Mesothelial cell of epicardium (in vitro differentiated cells): ENCODE measurements around the gene PRKG1. TPM values are rescaled to one million over a fixed set of nuclear protein-coding genes. Genes with fewer than 3 reads are reported as not detected.

Source experiments
- DNase-seq, 2 experiments: peaks; one replicate each; pipeline ENCODE4 v3.0.0; 2021; ENCODE audit warnings: low spot score in 2 of 2; ENCODE audit not compliant: unreplicated experiment in 2 of 2
- H3K27ac Mint-ChIP-seq: 2 replicates; pipeline ENCODE4 v1.8.0; 2021; ENCODE audit warnings: mixed read lengths
- H3K27me3 Mint-ChIP-seq: 2 replicates; pipeline ENCODE4 v1.8.0; 2021; ENCODE audit warnings: low read depth, mixed read lengths
- H3K36me3 Mint-ChIP-seq: 2 replicates; pipeline ENCODE4 v1.8.0; 2021; ENCODE audit warnings: mixed read lengths
- H3K4me1 Mint-ChIP-seq: 2 replicates; pipeline ENCODE4 v1.8.0; 2021; ENCODE audit warnings: mixed read lengths
- H3K4me3 Mint-ChIP-seq: 2 replicates; pipeline ENCODE4 v1.8.0; 2021; ENCODE audit warnings: mild to moderate bottlenecking, moderate library complexity, mixed read lengths
- H3K9me3 Mint-ChIP-seq: 2 replicates; pipeline ENCODE4 v1.8.0; 2021; ENCODE audit warnings: mixed read lengths
- total RNA-seq: library from RNA; stranded (reverse); gene quantifications from 3 replicates; pipeline ENCODE4 v1.2.1, GENCODE V29; 2021
- TF ChIP-seq, protein P1 (sequence below): fragments of 200-600 bp; sonication (generic); IDR thresholded peaks from one replicate; pipeline ENCODE4 v1.5.0; 2021; ENCODE audit warnings: antibody characterized with exemption; ENCODE audit not compliant: unreplicated experiment

The PRKG1 gene
- total RNA-seq, 1 donor from 2014 or later, result 37.0 TPM

DNA sequence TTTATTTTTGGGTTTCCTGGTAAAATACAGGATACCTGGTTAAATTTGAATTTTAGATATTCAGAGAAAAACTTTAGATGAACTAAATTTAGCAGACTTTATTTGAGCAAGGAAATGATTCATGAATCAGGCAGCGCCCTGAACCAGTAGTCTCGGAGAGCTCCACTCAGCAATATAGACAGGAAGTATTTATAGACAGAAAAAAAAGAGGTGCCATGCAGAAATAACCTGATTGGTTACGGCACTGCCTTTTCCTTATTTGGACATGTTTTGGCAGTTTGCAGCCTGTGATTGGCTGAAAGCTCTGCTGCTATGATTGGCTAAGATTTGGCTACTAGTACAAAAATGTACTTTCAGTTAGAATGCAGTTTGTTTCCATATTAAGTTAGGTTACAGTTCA is 1041.5 kb downstream of the PRKG1 start:
- Mint-ChIP-seq H3K4me3 (no peak overlapping the region), H3K36me3 (peaks cover 1% of the 10 kb centered on the region), H3K27me3 (no peaks in the 10 kb centered on the region), H3K9me3 (peaks cover 10% of the 10 kb centered on the region), H3K27ac (peak overlapping the region; percentile 45), H3K4me1 (peaks cover 28% of the 10 kb centered on the region)
- TF ChIP-seq, protein P1, sequence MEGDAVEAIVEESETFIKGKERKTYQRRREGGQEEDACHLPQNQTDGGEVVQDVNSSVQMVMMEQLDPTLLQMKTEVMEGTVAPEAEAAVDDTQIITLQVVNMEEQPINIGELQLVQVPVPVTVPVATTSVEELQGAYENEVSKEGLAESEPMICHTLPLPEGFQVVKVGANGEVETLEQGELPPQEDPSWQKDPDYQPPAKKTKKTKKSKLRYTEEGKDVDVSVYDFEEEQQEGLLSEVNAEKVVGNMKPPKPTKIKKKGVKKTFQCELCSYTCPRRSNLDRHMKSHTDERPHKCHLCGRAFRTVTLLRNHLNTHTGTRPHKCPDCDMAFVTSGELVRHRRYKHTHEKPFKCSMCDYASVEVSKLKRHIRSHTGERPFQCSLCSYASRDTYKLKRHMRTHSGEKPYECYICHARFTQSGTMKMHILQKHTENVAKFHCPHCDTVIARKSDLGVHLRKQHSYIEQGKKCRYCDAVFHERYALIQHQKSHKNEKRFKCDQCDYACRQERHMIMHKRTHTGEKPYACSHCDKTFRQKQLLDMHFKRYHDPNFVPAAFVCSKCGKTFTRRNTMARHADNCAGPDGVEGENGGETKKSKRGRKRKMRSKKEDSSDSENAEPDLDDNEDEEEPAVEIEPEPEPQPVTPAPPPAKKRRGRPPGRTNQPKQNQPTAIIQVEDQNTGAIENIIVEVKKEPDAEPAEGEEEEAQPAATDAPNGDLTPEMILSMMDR, result no peak
- no peak for DNase-seq

DNA sequence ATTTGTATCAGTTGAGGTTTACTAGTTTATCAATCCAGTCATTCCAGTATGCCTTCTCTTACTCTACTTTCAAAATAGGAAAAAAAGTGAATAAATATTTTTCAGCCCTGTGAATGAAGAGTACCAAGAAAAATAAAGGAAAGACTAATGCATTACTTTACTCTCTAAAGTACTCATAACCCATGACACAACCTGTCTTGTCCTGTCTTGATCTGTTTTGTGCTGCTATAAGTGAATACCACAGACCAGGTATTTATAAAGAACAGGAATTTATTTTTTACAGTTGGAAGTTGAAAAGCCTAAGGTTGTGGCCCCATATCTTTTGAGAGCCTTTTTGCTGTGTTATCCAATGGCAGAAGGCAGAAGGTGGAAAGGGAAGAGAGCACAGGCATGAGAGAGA is 1045.2 kb downstream of the PRKG1 start:
- peak overlapping the region; percentile 11 for H3K27ac Mint-ChIP-seq
- H3K27me3 Mint-ChIP-seq, result no peaks in the 10 kb centered on the region
- peaks cover 42% of the 10 kb centered on the region for H3K4me1 Mint-ChIP-seq
- no peak overlapping the region for H3K4me3 Mint-ChIP-seq
- no peak for DNase-seq
- TF ChIP-seq, protein P1, result no peak
- H3K9me3 Mint-ChIP-seq, result peaks cover 10% of the 10 kb centered on the region
- peaks cover 1% of the 10 kb centered on the region for H3K36me3 Mint-ChIP-seq

DNA sequence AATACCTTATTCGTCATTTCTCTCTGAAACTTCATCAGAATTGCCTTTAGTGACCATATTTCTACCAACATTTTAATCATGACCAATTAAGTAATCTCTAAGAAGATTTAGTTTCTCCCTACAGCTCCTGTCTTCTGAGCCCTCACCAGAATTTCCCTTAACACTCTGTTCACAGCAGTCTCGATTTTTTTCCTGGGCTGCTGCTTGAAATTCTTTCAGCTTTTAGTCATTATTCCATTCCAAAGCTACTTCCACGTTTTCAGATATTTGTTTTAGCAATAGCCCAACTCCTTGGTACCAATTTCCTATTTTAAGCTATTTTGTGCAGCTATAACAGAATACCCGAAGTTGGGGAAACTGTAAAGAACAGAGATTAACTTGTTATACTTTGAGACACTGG is 1047.4 kb downstream of the PRKG1 start:
- H3K4me1 Mint-ChIP-seq, result peaks cover 39% of the 10 kb centered on the region
- no peak for DNase-seq
- H3K27ac Mint-ChIP-seq, result peak overlapping the region; percentile 74
- no peaks in the 10 kb centered on the region for H3K9me3 Mint-ChIP-seq
- H3K27me3 Mint-ChIP-seq, result no peaks in the 10 kb centered on the region
- TF ChIP-seq, protein P1, result no peak
- no peaks in the 10 kb centered on the region for H3K36me3 Mint-ChIP-seq
- H3K4me3 Mint-ChIP-seq, result no peak overlapping the region

DNA sequence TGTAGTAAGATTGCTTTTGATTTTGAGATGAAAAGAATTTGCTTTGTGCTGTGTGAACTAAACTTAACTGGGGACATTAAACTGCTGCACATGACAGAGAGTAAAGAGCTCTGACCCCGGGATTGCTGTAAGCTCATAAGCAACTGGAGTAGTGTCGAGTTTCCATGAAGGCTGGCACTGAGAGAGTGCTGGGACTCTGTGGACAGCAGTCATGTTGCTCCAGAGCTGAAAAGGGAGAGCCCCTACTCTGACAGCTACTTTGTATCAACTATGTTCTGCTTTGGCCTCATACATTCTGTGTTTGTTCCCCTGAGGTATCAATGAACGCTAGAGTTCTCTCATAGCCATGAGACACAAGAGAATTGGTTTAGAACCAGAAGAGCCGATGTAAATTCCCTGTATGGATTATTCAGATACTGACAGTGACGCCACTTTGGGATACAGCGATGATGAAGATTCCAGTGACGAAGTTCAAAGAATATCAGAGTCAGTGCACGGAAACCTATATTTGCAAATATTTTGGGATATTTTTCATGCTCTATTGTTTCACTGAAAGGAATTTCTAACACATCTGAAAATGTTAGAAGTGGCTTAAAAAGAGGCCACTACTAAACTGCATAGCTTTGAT is 1053.9 kb downstream of the PRKG1 start:
- DNase-seq, result no peak
- no peaks in the 10 kb centered on the region for H3K36me3 Mint-ChIP-seq
- H3K4me3 Mint-ChIP-seq, result no peak overlapping the region
- H3K27ac Mint-ChIP-seq, result peak overlapping the region; percentile 47
- H3K4me1 Mint-ChIP-seq, result peaks cover 15% of the 10 kb centered on the region
- TF ChIP-seq, protein P1, result no peak
- no peaks in the 10 kb centered on the region for H3K9me3 Mint-ChIP-seq
- H3K27me3 Mint-ChIP-seq, result no peaks in the 10 kb centered on the region

DNA sequence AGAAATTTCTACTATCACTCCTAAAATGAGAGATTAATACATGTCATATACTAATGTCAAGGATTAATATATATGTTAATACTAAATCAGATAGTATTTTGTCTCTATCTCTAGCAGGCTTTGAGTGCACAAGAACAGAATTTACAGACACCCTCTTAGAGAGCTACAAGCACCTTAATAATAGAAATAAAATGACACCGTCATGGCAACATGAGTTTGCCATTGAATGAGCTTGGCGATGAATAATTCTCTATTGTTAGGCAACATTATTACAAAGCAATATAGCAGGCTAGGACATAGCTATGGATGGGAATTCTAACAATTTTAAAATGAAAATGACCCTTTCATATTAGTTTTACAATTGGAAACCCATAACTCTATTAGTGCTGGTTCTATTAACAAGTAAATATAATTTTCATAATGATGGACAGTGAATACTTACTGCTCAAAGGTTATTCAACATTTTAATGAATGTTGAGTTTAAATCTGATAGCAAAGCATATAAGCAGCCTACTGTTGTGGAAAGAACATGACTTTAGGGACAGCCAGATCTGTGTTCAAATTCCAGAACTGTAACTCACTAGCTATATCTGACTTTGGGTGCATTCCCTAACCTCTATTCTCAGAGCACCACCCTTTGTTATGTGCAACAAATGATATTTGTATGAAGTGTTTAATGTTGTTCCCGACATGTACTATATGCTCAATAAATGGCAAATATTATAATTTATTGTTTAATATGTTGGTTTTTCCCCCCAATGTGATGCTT is 1055.3 kb downstream of the PRKG1 start:
- no peak overlapping the region for H3K27ac Mint-ChIP-seq
- TF ChIP-seq, protein P1, result no peak

More for the DNA sequence above, 1055.3 kb downstream of the PRKG1 start:
- Mint-ChIP-seq H3K36me3 (no peaks in the 10 kb centered on the region), H3K4me3 (no peak overlapping the region), H3K9me3 (no peaks in the 10 kb centered on the region), H3K4me1 (peaks cover 19% of the 10 kb centered on the region), H3K27me3 (no peaks in the 10 kb centered on the region)
- no peak for DNase-seq
